ENCODE measurements around the gene CTNNA2. TPM values are rescaled to one million over a fixed set of nuclear protein-coding genes. Genes with fewer than 3 reads are reported as not detected.

Gene CTNNA2
- total RNA-seq, 1 experiment from 2014 or later, result 0.54 TPM

DNA sequence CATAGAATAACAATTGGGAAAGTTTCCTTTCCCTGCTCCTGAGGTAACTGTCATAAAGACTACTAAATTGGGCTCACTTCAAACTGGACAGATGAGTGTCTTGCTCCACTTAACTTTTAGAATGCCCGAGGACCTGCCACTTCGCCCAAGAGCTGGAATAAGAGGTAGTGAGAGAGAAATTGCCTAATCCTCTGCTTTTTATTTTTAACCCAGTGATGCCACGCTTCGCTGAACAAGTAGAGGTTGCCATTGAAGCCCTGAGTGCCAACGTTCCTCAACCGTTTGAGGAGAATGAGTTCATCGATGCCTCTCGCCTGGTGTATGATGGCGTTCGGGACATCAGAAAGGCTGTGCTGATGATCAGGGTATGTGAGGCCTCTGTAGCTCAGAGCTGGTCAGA is 1061.1 kb downstream of the CTNNA2 start:
- H3K4me1 ChIP-seq (ENCODE audit: control insufficient read depth, insufficient read depth, low read length), result no peaks in the 10 kb centered on the region
- no peak overlapping the region for H3K4me3 ChIP-seq (ENCODE audit: low read depth in 2 of 2, low read length in 2 of 2)
- ChIA-PET POLR2A (no interaction called here), CTCF (no interaction called here)
- intact Hi-C loops (cut with micrococcal nuclease; ENCODE audit: unreplicated experiment), result no loop called here
- no peak for DNase-seq (ENCODE audit: low read depth, low spot score)
- in situ Hi-C loops (cut with HindIII; ENCODE audit: low pct_unique_long_range_greater_than_20kb, low sequenced_read_pairs), result no loop called here
- H3K36me3 ChIP-seq (ENCODE audit: control insufficient read depth, insufficient read depth, low read length), result no peaks in the 10 kb centered on the region
- no peak for ATAC-seq
- H3K27me3 ChIP-seq (ENCODE audit: control insufficient read depth, insufficient read depth, low read length), result no peaks in the 10 kb centered on the region
- no peaks in the 10 kb centered on the region for H3K9me3 ChIP-seq (ENCODE audit: control insufficient read depth, insufficient read depth, low read depth, low read length)
- no peak overlapping the region for H3K27ac ChIP-seq (ENCODE audit: low read length)
- BruUV-seq (replicated peaks), result no TSS peak
- TF ChIP-seq TCF7L2 (IDR thresholded peaks at IDR 0.05; ENCODE audit: low read depth, low read length) (no peak), POLR2AphosphoS5 (IDR thresholded peaks at IDR 0.05; ENCODE audit: low read depth, low read length) (no peak), SIN3A (IDR thresholded peaks at IDR 0.05; ENCODE audit: borderline replicate concordance, insufficient read depth, low read depth, low read length) (no peak)
- TF ChIP-seq, protein P1, sequence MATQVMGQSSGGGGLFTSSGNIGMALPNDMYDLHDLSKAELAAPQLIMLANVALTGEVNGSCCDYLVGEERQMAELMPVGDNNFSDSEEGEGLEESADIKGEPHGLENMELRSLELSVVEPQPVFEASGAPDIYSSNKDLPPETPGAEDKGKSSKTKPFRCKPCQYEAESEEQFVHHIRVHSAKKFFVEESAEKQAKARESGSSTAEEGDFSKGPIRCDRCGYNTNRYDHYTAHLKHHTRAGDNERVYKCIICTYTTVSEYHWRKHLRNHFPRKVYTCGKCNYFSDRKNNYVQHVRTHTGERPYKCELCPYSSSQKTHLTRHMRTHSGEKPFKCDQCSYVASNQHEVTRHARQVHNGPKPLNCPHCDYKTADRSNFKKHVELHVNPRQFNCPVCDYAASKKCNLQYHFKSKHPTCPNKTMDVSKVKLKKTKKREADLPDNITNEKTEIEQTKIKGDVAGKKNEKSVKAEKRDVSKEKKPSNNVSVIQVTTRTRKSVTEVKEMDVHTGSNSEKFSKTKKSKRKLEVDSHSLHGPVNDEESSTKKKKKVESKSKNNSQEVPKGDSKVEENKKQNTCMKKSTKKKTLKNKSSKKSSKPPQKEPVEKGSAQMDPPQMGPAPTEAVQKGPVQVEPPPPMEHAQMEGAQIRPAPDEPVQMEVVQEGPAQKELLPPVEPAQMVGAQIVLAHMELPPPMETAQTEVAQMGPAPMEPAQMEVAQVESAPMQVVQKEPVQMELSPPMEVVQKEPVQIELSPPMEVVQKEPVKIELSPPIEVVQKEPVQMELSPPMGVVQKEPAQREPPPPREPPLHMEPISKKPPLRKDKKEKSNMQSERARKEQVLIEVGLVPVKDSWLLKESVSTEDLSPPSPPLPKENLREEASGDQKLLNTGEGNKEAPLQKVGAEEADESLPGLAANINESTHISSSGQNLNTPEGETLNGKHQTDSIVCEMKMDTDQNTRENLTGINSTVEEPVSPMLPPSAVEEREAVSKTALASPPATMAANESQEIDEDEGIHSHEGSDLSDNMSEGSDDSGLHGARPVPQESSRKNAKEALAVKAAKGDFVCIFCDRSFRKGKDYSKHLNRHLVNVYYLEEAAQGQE (IDR thresholded peaks at IDR 0.05; ENCODE audit: insufficient read depth in 1 of 2, low read depth in 2 of 2, low read length in 1 of 2), result no peak
- TF ChIP-seq, protein P2, sequence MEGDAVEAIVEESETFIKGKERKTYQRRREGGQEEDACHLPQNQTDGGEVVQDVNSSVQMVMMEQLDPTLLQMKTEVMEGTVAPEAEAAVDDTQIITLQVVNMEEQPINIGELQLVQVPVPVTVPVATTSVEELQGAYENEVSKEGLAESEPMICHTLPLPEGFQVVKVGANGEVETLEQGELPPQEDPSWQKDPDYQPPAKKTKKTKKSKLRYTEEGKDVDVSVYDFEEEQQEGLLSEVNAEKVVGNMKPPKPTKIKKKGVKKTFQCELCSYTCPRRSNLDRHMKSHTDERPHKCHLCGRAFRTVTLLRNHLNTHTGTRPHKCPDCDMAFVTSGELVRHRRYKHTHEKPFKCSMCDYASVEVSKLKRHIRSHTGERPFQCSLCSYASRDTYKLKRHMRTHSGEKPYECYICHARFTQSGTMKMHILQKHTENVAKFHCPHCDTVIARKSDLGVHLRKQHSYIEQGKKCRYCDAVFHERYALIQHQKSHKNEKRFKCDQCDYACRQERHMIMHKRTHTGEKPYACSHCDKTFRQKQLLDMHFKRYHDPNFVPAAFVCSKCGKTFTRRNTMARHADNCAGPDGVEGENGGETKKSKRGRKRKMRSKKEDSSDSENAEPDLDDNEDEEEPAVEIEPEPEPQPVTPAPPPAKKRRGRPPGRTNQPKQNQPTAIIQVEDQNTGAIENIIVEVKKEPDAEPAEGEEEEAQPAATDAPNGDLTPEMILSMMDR (IDR thresholded peaks at IDR 0.05), result no peak

DNA sequence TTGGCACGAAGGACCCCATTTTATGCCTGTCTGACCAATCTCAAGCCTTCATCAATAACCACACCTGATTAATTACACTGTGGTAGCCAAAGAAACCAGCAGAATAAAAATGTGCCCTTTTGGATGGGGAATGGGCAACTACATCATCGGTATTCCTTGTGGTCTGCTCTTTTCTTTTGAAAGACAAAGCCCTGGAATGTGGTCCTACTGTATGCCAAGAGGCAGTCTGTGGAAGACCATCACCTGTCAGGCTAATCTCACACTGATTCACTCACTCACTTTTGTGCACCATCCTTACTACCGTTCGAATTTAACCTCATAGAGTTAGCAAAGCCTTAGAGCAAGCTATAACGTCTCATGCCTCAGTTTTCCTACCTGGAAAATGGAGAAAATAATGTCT is 1066.9 kb downstream of the CTNNA2 start:
- Histone ChIP-seq H3K4me3 (ENCODE audit: low read depth in 2 of 2, low read length in 2 of 2) (no peak overlapping the region), H3K9me3 (ENCODE audit: control insufficient read depth, insufficient read depth, low read depth, low read length) (no peaks in the 10 kb centered on the region), H3K27me3 (ENCODE audit: control insufficient read depth, insufficient read depth, low read length) (no peaks in the 10 kb centered on the region), H3K27ac (ENCODE audit: low read length) (no peak overlapping the region), H3K4me1 (ENCODE audit: control insufficient read depth, insufficient read depth, low read length) (no peaks in the 10 kb centered on the region), H3K36me3 (ENCODE audit: control insufficient read depth, insufficient read depth, low read length) (no peaks in the 10 kb centered on the region)
- ATAC-seq (no peak), DNase-seq (ENCODE audit: low read depth, low spot score) (no peak)
- TF ChIP-seq, protein P2 (IDR thresholded peaks at IDR 0.05), result no peak
- no peak for TF ChIP-seq SIN3A (IDR thresholded peaks at IDR 0.05; ENCODE audit: borderline replicate concordance, insufficient read depth, low read depth, low read length)
- ChIA-PET POLR2A (no interaction called here), CTCF (no interaction called here)
- no TSS peak for BruUV-seq (replicated peaks)
- intact Hi-C loops (cut with micrococcal nuclease; ENCODE audit: unreplicated experiment), result no loop called here
- in situ Hi-C loops (cut with HindIII; ENCODE audit: low pct_unique_long_range_greater_than_20kb, low sequenced_read_pairs), result no loop called here

DNA sequence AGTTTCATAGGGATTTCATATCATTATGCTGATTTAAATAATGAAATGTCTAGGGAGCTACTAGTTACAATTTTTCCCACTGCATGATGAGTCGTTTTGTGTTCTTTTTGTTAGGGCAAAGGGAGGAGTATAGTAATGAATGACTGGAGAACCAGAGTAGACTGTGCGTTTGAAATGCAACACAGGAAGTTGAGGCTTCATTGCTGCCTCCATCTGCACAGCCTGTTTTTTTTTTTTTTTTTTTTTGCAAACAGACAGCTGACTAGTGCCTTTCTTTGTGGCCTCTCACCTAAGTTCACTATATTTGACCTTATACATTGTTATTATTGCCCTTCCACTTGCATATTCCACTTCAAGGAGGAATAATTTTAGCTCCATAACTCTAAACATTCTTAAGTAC is 1078.4 kb downstream of the CTNNA2 start:
- H3K9me3 ChIP-seq (ENCODE audit: control insufficient read depth, insufficient read depth, low read depth, low read length), result no peaks in the 10 kb centered on the region
- H3K36me3 ChIP-seq (ENCODE audit: control insufficient read depth, insufficient read depth, low read length), result no peaks in the 10 kb centered on the region
- ChIA-PET POLR2A (no interaction called here), CTCF (no interaction called here)
- H3K4me1 ChIP-seq (ENCODE audit: control insufficient read depth, insufficient read depth, low read length), result no peaks in the 10 kb centered on the region
- ATAC-seq (no peak), DNase-seq (ENCODE audit: low read depth, low spot score) (no peak)
- no peaks in the 10 kb centered on the region for H3K27me3 ChIP-seq (ENCODE audit: control insufficient read depth, insufficient read depth, low read length)
- no peak overlapping the region for H3K27ac ChIP-seq (ENCODE audit: low read length)
- in situ Hi-C loops (cut with HindIII; ENCODE audit: low pct_unique_long_range_greater_than_20kb, low sequenced_read_pairs) (no loop called here), intact Hi-C loops (cut with micrococcal nuclease; ENCODE audit: unreplicated experiment) (no loop called here)
- BruUV-seq (replicated peaks), result no TSS peak
- TF ChIP-seq, protein P1 (IDR thresholded peaks at IDR 0.05; ENCODE audit: insufficient read depth in 1 of 2, low read depth in 2 of 2, low read length in 1 of 2), result no peak
- TF ChIP-seq POLR2AphosphoS5 (IDR thresholded peaks at IDR 0.05; ENCODE audit: low read depth, low read length) (no peak), SIN3A (IDR thresholded peaks at IDR 0.05; ENCODE audit: borderline replicate concordance, insufficient read depth, low read depth, low read length) (no peak), TCF7L2 (IDR thresholded peaks at IDR 0.05; ENCODE audit: low read depth, low read length) (no peak)
- TF ChIP-seq, protein P2 (IDR thresholded peaks at IDR 0.05), result no peak
- no peak overlapping the region for H3K4me3 ChIP-seq (ENCODE audit: low read depth in 2 of 2, low read length in 2 of 2)

Data from Panc1 (cell line).